RWPE1 (cell line): ENCODE data around the gene RUNX3.

Experiments
- CTCF ChIA-PET: fragments of 350-600 bp; sonication (Branson Sonifier 250); formaldehyde crosslinking; extraction: SDS; loops from one replicate; lab custom pipeline; 2021; lab: Yijun Ruan, JAX
- POLR2A ChIA-PET: fragments of 400-600 bp; formaldehyde crosslinking; extraction: SDS; loops from one replicate; lab custom pipeline; 2020; ENCODE audit warnings: antibody characterized with exemption; ENCODE audit not compliant: low non-redundant PET; lab: Yijun Ruan, JAX
- DNase-seq: peaks from one replicate; pipeline ENCODE4 v3.0.0; 2012; ENCODE audit warnings: low spot score
- H3K27ac ChIP-seq: fragments of 450-650 bp; 2 replicates; pipeline ENCODE4 v1.5.1; 2017
- TF ChIP-seq, protein P1 (sequence below): fragments of 450-650 bp; conservative IDR thresholded peaks from 2 replicates; pipeline ENCODE4 v1.5.1; 2017; ENCODE audit warnings: low read depth, mild to moderate bottlenecking

RUNX3 gene

DNA sequence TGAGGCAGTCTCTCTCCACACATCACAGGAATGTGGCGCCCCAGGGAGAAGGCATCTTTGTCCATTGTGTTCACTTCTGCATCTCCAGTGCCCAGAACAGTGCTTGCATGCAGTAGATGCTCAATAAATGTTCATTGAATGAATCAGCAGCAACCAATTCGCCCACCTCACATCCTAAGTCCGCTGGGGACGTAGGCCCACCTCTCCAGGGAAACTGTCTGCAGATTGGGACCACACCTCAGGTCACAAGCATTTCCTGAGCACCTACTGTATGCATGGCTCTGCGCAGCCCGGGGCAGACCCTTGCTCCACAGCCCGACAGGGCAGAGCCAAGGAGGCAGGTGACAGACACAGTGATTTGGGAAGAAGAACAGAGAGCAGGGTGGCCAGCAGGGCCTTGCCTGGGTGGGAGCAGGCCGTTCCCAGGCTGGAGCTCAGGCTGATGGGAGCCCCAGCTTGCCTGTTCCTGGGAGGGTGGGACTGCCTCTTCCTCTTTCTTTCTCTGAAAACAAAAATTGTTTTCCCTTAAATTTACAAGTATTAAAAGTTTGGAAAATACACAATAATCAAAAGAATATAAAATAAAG, 25.8 kb upstream of the RUNX3 start:
- CTCF ChIA-PET: no interaction called here
- H3K27ac ChIP-seq: no peak overlapping the region
- DNase-seq: no peak
- POLR2A ChIA-PET: no interaction called here
- TF ChIP-seq, protein P1, sequence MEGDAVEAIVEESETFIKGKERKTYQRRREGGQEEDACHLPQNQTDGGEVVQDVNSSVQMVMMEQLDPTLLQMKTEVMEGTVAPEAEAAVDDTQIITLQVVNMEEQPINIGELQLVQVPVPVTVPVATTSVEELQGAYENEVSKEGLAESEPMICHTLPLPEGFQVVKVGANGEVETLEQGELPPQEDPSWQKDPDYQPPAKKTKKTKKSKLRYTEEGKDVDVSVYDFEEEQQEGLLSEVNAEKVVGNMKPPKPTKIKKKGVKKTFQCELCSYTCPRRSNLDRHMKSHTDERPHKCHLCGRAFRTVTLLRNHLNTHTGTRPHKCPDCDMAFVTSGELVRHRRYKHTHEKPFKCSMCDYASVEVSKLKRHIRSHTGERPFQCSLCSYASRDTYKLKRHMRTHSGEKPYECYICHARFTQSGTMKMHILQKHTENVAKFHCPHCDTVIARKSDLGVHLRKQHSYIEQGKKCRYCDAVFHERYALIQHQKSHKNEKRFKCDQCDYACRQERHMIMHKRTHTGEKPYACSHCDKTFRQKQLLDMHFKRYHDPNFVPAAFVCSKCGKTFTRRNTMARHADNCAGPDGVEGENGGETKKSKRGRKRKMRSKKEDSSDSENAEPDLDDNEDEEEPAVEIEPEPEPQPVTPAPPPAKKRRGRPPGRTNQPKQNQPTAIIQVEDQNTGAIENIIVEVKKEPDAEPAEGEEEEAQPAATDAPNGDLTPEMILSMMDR: no peak

- TF ChIP-seq, protein P1: no peak
- no peak overlapping the region for H3K27ac ChIP-seq
- ChIA-PET POLR2A (no interaction called here), CTCF (no interaction called here)
- DNase-seq: peak; percentile 57
These were observed 25.1 kb upstream of the RUNX3 start for GRCh38 chr1:24955161-24955560.

DNA sequence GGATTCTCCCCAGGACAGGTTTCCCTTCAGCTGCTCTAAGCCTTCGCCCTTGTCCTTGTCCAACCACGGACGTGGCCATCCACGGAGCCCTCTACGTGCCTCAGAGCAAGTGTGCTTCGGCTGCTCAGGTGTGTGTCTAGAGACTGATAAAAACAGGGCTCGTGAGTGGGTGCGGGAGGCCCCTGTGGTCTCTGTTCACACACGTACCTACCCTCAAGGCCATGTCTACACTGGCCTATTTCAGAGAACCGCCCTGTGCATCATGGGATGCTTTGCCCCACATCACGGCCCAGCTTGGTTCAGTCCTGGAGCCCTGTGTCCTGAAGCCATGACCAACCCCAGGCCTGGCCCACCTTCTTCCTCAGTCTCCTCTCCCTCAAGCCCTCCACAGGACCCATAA, 24.6 kb upstream of the RUNX3 start:
- CTCF ChIA-PET: interaction anchor here (0.7 to 0.9 kb wide), 2 partner anchors 9 to 22 kb away, joined by 4 to 7 read pairs; no protein-coding TSS in a partner anchor
- H3K27ac ChIP-seq: no peak overlapping the region

GRCh38 chr1:24954022-24954421, 23.9 kb upstream of the RUNX3 start:
- no peak overlapping the region for H3K27ac ChIP-seq
- DNase-seq: no peak
- CTCF ChIA-PET: interaction anchor here (0.7 to 0.9 kb wide), 2 partner anchors 9 to 21 kb away, joined by 4 to 7 read pairs; no protein-coding TSS in a partner anchor
- POLR2A ChIA-PET: interaction anchor here (0.6 kb wide), 1 partner anchor 18 kb away, joined by 3 read pairs; no protein-coding TSS in a partner anchor
- TF ChIP-seq, protein P1: no peak

More for the DNA sequence above, 24.6 kb upstream of the RUNX3 start:
- TF ChIP-seq, protein P1: no peak
- POLR2A ChIA-PET: no interaction called here
- no peak for DNase-seq

DNA sequence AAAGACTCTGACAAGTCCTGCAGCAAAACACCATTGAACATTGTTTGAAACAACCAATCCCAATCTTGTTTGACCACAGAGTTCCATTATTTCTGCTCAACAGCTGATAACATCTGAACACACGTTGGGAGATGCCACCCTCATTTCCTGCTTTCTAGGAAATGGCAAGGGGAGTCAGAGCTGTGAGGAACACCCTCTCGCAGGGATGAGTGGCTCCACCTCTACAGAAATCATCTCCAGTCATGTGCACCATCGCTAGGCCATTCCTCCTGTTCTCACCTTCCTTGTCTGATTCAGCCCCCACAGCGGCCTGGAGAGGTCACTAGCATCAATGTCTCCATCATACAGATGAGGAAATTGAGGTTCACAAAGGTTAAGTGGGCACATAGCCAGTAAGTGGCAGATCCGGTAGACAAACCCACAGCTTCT, 22.4 kb upstream of the RUNX3 start:
- H3K27ac ChIP-seq: no peak overlapping the region
- DNase-seq: no peak
- ChIA-PET POLR2A (no interaction called here), CTCF (interaction anchor here (0.6 to 1.5 kb wide), 4 partner anchors 20 to 114 kb away, joined by 3 to 5 read pairs (median 4); no protein-coding TSS in a partner anchor)
- TF ChIP-seq, protein P1: no peak

- POLR2A ChIA-PET: no interaction called here
- DNase-seq: no peak
- no peak overlapping the region for H3K27ac ChIP-seq
- CTCF ChIA-PET: interaction anchor here (0.6 to 1.5 kb wide), 4 partner anchors 19 to 115 kb away, joined by 3 to 5 read pairs (median 4); no protein-coding TSS in a partner anchor
- TF ChIP-seq, protein P1: no peak
These were observed 21.8 kb upstream of the RUNX3 start for GRCh38 chr1:24951810-24952412.
